Measurements from ENCODE around the gene PTTG1. TPM values are rescaled to one million over a fixed set of nuclear protein-coding genes. Genes with fewer than 3 reads are reported as not detected.

PTTG1 gene
- total RNA-seq, 1 experiment from 2014 or later, result 183 TPM

- no peaks in the 10 kb centered on the region; the same call in 1 of the 2 replicates for H3K9me2 ChIP-seq (ENCODE audit: insufficient read depth)
- TF ChIP-seq ZNF274 (IDR thresholded peaks at IDR 0.05; ENCODE audit: low read depth, low read length), result no peak
- TF ChIP-seq POLR2AphosphoS5 (IDR thresholded peaks at IDR 0.05; ENCODE audit: low read depth, low read length), result no peak
- TF ChIP-seq REST (IDR thresholded peaks at IDR 0.05; ENCODE audit: low read depth), result no peak
- no peak for TF ChIP-seq EZH2 (IDR thresholded peaks at IDR 0.05)
- no peak for TF ChIP-seq POLR2A (IDR thresholded peaks at IDR 0.05; ENCODE audit: borderline replicate concordance, extremely low read depth, insufficient read depth, insufficient read length)
- no peak for TF ChIP-seq EGR1 (IDR thresholded peaks at IDR 0.05; ENCODE audit: low read depth)
- TF ChIP-seq CEBPB (IDR thresholded peaks at IDR 0.05; ENCODE audit: low read depth), result no peak
- no peak for TF ChIP-seq SP1 (IDR thresholded peaks at IDR 0.05; ENCODE audit: low read depth)
- TF ChIP-seq SRF (IDR thresholded peaks at IDR 0.05; ENCODE audit: low read depth), result no peak
- TF ChIP-seq ZFX (IDR thresholded peaks at IDR 0.05), result no peak
- no peak for TF ChIP-seq EZH2phosphoT487 (IDR thresholded peaks at IDR 0.05; ENCODE audit: borderline replicate concordance)
- no peak for TF ChIP-seq CBX3 (IDR thresholded peaks at IDR 0.05; ENCODE audit: low read depth)
- TF ChIP-seq SIN3A (IDR thresholded peaks at IDR 0.05; ENCODE audit: low read depth), result no peak
- TF ChIP-seq CTCF (IDR thresholded peaks at IDR 0.05 in 2 of 3, conservative IDR thresholded peaks at IDR 0.05 in 1 of 3; ENCODE audit: borderline replicate concordance in 1 of 3, insufficient read depth in 1 of 3, low read depth in 2 of 3, low read length in 2 of 3), result no peak
- no peak for TF ChIP-seq JUND (IDR thresholded peaks at IDR 0.05)
- no peak for TF ChIP-seq RAD21 (IDR thresholded peaks at IDR 0.05; ENCODE audit: low read depth)
- no peak for TF ChIP-seq YY1 (IDR thresholded peaks at IDR 0.05; ENCODE audit: extremely low read depth, insufficient replicate concordance, low read depth, low read length)
- no peak for TF ChIP-seq FOSL1 (IDR thresholded peaks at IDR 0.05; ENCODE audit: low read depth)
- POLR2A ChIA-PET, result no interaction called here
- H4K20me1 ChIP-seq (ENCODE audit: insufficient read depth), result no peaks in the 10 kb centered on the region
- RAD21 ChIA-PET (ENCODE audit: low non-redundant PET in 1 of 2, low total read pairs in 2 of 2, uncharacterized antibody in 2 of 2, unreplicated experiment in 2 of 2), result no interaction called here
- no peak overlapping the region for H2AFZ ChIP-seq (ENCODE audit: low read depth, low read length, poor library complexity, severe bottlenecking)
- CTCF ChIA-PET, result no interaction called here
- H3K9me3 ChIP-seq (ENCODE audit: control insufficient read depth in 1 of 2, insufficient read depth in 1 of 2, low read depth in 1 of 2, low read length in 2 of 2), result no peaks in the 10 kb centered on the region
- intact Hi-C loops (cut with micrococcal nuclease), result no loop called here
- BruUV-seq (replicated peaks), result no TSS peak
- no peak overlapping the region for H3K4me2 ChIP-seq (ENCODE audit: low read length)
- no peak overlapping the region for H3K4me3 ChIP-seq (replicated peaks in 1 of 2; ENCODE audit: low read depth in 1 of 2, low read length in 2 of 2)
- H3K27ac ChIP-seq (ENCODE audit: low read depth, low read length), result no peak overlapping the region
- no peaks in the 10 kb centered on the region for H3K79me2 ChIP-seq (ENCODE audit: insufficient read depth, low read length)
- H3K36me3 ChIP-seq (ENCODE audit: control insufficient read depth in 1 of 2, insufficient read depth in 2 of 2, low read length in 2 of 2), result peaks cover 0 to under 1% of the 10 kb centered on the region in 2 experiments; a peak in 2 of 4 replicates
- ATAC-seq (no peak), DNase-seq (ENCODE audit: low read depth, low spot score) (no peak)
- peaks cover 0 to 12% of the 10 kb centered on the region in 2 experiments; a peak in 1 of 4 replicates for H3K4me1 ChIP-seq (ENCODE audit: control insufficient read depth in 1 of 2, insufficient read depth in 2 of 2, low read length in 2 of 2)
- no peaks in the 10 kb centered on the region for H3K27me3 ChIP-seq (ENCODE audit: insufficient read depth, low read length)
- no peak overlapping the region for H3K9ac ChIP-seq (ENCODE audit: low read length)
These were observed 12.4 kb downstream of the PTTG1 start for GRCh38 chr5:160434022-160434531.
